Measurements from ENCODE around the gene SH2D7.

The SH2D7 gene

DNA sequence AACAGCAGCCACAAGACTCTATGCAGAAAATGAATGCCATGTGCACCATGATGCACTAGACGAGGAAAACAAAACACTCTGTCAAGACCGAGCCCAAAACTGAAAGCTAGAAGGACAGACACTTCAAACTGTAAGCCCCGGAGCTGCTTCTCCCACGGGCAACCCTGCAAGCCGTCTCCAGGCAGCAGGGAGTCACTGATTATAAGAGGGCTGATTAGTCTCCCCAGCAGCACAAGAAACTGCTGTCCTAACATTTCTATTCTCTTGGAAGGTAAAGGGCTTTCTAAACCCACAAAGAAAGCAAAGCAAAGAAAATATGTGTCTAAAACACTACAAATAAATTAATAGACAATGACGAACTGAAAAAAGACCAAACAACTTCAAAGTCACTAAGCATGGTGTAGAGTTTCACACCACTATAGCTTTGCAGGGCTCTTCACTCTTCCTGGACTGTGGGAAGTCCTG, 30.4 kb upstream of the SH2D7 start:
- ATAC-seq (peak; percentile 74), DNase-seq (no peak)

DNA sequence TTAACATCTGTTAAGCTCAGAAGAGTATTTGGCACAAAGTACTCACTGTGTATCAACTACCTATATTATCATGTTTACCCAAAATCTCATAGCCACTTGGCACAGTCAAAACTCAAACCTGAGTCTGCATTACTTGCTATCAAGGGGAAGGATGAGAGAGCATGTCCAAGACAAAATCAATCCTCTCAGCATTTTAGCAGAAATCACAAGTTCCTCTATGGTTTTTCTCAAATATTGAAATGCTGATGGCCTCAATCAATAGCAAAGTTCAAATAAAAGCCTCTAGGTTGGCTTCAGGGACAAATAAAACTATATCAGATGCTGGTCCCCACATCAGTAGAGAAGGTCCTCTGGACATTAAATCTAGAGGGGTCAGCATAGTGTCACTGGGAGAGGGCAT, 29.1 kb upstream of the SH2D7 start:
- ATAC-seq, result no peak
- no peak for DNase-seq

DNA sequence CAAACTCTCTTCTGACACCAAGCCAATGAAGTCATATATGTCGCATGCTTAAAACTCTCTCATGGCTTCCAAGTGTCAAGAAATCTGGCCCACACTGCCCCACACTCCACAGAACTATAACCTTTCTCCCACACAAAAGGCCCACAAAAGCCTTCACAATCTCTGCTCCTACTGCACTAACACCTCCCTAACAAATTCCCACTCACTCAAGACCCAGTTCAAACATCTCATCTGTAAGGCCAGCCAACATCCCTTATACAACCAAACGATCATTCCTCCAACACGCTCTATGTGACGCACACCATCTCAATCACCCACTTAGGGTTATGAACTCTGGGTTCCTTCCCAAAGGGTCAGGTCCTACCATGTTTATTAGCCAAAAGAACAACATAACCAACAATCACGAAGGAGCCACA, 28.4 kb upstream of the SH2D7 start:
- ATAC-seq (no peak), DNase-seq (no peak)

DNA sequence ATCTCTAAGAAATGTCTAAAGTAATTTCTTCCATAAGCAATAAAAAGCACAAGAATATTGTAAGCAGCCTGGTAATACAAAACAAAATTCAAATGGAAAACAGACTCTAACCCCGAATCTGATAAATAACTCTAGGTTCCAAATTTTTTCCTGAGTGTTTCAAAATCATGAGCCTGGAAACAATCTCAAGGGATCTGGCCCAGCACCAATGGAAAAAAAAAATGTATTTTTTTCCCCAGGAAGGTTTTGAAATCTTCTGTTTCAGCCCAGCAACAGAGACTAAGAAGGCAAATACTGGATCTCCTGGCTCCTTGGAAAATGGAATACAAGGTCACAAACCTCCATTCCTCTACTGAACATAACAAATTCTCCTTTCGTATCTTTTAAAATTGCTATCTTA, 27.8 kb upstream of the SH2D7 start:
- no peak for ATAC-seq
- DNase-seq, result no peak

DNA sequence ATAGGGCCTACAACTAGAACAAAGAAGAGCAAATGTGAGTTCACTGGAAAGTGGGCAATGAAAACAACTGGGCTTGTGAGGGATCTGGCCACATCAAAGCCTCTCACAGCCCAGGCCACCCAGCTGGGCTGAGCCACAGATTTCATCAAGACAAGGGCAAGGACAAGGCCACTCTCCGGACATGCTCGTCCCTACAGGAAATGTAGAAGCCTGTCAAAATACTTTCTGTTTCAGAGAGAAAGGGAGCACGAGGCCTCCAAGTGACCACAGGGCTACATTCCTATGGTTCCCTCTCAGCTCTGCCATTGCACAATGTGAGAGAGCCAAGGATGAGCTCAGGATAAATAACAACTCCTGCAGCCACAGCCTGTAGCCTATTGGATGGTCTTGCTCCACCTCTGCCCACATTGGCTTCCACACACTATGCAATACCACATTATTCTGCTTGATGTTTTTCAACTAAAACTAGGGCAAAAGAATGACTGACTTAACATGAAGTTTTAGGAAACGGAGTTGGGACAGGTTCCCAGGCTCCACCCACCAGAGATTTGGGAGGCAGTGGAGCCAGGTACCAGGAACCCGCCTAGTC, 27.0 kb upstream of the SH2D7 start:
- DNase-seq (peak; percentile 5), ATAC-seq (no peak)

DNA sequence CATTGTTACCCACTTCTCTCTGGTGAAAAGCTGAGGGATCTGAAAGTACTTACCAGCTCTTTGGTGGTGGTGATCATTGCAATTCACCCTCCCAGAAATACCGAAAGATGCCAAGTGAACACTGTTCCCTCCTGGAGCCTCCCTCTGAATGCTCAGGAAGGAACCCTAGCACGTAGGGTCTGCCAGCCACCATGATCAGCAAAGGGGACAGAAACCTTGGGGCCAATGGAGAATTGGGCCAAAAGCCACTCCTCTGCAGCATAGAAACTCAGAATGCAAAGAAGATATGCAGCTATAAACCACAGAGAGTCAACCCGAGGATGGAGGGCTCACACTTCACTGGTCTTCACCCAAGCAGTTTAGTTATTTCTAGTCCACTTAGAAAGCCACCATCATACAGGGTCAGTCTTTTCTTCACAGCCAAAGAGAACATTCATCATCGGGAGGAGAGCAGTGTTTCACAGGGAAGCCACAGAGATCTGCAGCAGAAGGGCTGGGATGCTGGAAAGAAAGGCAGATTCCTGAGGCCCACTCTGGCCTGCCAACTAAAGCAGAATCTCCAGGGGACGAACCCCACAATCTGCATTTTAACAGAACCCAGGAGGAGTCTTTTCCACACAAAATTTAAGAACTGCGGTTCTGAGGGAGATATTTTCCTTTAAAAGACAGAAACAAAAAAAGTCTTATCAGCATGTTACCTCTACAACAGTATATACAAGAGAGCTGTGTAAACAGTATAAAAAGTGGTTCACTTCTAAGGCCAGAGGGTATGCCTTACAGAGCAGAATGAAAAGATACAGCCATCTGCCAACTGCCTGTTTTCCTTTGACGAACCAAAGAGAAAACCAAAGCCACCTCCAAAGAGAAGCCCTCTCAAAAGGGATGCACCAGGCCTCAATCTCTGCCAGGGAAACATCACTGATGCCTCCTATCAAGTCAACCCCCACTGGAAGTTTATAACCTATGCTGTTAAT, 26.1 kb upstream of the SH2D7 start:
- ATAC-seq, result no peak
- DNase-seq, result no peak

DNA sequence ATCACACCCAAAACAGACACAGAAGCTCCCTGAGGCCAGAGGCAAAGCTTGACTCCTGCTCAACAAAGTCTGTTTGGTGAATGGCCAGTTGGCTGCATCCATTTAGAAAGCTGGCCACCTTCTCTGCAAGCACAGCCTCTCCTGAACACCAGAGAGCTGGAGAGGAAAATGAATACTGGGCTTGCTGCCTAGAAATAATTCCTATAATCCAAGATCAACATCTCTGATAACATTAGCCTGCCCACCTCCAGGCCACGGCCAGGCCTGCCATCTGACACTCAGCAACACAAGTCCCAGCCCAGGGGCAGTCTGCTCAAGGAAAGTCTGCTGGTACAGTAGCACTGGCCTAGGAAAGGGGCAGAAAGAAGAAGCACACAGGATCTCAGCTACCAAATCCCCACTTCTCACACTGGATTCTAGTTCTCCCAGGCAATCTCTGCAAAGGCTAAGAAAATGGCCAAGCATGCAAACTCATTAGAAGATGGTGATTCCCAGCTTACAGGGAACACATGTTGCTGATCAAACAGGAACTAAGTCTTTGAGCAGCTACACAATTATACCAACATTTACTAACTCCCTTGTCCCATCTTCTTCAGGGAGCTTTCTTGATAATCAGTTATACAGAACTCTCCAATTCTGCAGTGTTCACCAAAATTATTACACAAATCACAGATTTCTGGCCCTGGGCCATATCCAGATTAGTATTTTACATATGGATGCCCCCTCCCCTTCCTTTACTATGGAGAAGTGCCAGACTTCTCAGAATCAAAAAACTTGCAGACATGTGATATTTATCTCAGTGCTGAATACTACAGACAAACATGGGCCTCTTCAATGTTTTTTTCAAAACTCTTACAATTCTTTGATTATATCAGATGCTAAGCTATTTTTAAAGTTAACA, 24.8 kb upstream of the SH2D7 start:
- ATAC-seq, result no peak
- no peak for DNase-seq

DNA sequence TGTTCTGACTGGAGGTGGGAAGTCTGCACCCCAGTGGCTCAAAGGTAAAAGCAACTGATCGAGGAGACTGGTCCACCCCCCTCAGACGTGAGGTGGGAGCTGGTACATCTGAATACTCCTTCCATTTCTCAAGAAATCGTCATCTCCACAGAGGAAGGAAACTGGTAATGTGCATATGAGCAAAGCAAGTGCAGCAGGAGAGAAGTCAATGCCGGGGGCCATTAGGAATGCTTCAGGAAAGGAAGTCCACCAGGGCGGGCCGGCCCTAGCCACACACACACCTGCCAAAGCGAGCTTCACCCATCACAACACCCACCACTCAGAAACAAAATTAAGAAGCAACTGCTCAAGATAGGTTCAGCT, 23.3 kb upstream of the SH2D7 start:
- ATAC-seq (no peak), DNase-seq (no peak)

DNA sequence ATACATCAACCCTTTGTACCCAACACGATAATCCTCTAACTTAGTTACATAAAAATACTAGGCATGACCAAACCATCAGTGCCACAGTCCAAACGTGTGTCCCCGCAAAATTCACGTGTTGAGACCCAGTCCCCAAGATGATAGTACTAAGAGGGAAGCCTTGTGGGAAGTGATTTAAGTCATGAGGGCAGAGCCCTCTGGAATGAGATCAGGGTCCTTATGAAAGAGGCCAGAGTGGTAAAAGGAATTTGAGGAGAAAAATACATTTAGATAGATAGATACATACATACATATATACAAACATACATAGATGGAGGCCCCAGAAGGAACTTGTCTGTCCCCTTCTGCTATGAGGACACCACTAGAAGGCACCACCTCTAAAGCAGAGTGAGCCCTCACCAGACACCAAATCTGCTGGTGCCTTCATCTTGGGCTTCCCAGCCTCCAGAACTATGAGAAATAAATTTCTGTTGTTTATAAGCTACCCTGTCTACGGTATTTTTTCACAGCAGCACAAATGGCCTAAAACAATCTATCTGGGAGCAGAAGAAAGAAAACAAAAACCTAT, 22.8 kb upstream of the SH2D7 start:
- DNase-seq, result no peak
- ATAC-seq, result no peak

DNA sequence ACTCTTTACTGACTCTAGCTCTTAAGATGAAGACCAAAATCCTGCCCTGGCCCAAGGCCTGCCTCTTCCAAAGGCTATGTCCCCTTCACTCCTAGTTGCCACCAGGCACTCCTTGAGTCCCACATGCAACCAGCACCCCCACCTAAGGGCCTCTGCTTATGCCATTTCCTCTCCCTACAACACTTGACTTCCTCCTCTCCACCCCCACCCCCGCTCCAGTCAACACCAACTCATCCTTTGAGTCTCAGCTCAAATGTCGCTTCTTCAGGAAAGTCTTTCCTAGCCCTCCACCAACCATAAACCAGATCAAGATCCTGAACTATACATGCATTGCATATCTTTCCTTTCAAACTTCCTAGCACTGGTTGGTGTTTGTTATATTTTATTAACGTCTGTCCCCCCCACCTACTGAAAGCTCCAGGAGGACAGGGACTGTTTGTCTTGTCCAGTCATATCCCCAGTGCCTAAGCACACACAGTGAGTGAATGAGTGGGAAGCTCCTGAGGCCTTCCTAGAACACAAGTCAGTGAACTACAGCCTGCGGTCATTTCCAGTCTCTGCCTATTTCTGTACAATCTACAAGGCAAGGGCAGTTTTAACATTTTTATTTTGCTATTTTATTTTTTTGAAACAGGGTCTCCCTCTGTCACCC, 22.2 kb upstream of the SH2D7 start:
- DNase-seq (peak; percentile 58), ATAC-seq (peak; percentile 64)

DNA sequence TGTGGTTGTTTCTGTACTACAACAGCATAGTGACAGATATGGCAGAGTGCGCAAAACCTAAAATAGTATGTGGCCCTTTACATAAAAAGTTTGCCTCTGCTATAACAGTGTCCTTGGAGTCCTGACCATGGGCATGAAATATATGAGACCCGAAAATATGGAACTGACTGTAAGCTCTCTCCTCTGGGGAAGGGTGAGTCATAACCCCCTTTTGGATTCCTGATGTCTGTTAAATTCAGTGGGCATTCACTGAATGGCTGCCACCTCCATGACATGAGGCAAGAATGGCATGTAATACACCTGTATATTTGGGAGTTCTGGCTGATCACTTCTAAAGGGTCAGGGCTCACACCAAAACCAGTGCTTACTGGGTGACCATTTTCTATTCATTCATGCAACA, 21.0 kb upstream of the SH2D7 start:
- DNase-seq (no peak), ATAC-seq (no peak)

DNA sequence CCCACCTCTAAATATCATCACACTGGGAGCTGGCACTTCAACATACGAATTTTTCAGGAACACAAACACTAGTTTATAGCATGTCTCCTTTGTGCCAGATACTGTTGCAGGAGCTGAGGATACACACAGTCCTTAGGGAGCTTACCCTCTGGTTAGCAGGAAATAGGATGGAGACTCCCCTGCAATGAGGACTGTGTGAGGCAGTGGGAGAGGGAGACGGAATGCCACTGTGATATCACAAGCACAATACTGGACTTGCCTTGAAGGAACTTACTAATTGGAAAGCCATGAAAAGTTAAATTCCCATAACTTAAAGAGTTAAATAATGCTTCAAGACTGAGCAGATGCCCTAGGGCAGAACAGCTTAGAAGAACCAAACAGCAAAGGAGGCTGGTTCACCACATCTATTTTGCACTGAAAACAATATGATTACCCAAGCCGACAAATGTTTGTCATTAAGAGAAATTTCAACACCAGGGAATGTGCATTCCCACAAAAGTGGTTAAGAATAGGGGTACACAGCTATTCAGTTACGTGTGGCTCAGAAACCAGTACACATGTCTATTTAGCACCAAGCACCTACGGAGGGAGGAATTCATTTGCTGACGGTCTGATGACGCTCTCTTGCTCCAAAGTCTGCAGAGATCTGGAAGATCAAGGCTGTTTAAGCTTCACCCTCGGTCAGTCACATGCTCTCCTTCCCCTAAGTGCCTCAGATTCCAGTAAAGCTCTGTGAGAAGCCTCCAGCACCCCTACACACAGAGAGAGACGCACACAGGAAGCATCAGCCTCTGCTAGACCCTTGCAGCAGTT, 20.1 kb upstream of the SH2D7 start:
- no peak for ATAC-seq
- DNase-seq, result no peak

DNA sequence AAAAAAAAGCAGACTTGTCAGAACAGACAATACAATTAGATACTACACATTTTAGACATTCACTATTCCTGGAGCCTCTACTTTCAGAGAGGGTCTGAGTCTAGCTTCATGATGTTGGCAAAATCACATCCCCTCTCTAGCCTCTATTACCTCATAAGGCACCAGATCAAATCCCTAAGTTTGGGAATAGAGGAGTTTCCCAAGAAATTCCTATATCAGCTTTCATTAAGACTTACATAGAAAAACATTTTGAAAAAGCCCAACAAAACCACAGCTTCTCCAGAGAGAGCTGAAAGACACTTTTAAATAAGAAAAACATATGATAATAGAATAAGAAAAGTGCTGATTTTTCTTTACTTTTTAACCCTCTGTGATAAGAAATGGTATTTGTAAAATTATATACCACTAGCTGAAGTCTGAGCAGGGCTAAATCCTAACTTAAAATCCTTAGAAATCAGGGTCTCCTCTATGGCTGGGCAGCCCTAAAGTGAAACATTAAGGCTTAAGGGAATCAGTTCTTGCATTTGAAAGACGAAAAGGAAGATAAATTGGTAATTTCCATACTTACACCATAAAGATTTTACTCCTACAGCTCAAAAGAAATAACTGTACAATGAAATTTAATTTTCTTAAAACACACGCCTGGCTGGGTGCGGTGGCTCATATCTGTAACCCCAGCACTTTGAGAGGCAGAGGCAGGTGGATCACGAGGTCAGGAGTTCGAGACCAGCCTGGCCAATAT, 19.1 kb upstream of the SH2D7 start:
- DNase-seq (no peak), ATAC-seq (no peak)

DNA sequence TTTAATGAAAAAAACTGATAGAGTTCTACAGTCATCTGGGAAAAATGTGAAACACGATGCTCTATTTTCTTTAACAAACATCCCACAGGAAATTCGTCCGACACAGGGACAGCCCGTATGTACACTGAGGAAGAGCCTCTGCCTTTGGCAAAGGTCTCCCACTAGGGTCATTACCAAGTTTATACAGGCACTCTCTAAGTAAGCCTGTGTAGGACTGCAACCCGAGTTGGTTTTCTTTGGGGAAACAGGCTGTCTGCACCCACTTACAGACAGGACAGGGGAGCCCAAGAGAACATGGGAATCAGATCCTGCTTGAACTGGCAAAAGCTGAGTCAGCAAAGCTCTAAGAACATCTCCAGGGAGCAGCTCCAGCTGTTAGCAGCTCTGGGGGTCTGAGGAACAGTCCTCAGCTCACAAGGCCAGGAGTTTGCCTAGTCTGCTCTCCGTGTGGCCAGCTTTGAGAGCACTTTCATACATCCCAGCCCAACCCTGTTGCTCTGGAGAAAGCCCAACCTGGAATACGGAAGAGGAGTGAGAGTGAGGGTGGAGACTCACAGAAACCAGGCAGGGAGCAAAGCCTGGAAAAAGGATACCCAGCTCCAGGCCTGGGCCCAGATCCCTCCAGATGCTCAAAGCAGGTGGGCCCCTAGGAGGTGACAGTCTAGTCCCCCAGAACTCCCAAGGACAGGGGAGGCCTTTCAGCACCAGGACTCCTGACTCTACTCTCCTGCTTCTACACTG, 16.7 kb upstream of the SH2D7 start:
- no peak for DNase-seq
- ATAC-seq, result no peak

DNA sequence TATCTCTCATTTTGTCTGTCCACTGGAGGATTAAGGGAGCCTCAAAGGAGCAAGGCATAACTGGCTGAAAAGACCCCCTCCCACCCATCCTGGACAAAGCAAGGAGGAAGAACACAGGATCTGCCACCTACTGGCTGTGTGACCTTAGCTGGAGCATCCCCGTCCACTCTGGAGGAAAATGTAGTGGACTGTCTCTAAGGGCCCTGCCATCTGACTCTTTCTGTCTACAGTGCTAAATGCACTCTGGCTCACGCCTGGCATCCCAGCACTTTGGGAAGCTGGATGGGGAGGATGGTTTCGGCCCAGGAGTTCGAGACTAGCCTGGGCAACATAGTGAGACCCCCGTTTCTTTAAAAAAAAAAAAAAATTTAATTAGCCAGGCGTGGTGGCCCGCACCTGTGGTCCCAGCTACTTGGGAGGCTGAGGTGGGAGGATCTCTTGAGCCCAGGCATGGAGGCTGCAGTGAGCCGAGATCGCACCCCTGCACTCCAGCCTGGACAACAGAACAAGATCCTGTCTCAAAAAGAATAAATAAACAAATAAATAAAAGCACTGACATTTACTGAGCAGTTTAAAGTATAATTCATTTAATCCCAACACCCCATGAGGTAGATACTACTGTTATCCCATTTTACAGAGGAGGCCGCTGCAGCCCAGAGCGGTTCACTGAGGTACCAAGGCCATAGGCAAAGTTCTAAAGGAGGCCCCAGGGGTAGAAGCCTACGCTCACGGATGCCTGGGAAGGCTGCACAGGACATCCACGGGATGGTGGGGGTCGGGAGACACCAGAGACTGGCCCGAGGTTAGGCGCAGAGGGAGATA, 15.9 kb upstream of the SH2D7 start:
- DNase-seq (no peak), ATAC-seq (peak; percentile 16)

DNA sequence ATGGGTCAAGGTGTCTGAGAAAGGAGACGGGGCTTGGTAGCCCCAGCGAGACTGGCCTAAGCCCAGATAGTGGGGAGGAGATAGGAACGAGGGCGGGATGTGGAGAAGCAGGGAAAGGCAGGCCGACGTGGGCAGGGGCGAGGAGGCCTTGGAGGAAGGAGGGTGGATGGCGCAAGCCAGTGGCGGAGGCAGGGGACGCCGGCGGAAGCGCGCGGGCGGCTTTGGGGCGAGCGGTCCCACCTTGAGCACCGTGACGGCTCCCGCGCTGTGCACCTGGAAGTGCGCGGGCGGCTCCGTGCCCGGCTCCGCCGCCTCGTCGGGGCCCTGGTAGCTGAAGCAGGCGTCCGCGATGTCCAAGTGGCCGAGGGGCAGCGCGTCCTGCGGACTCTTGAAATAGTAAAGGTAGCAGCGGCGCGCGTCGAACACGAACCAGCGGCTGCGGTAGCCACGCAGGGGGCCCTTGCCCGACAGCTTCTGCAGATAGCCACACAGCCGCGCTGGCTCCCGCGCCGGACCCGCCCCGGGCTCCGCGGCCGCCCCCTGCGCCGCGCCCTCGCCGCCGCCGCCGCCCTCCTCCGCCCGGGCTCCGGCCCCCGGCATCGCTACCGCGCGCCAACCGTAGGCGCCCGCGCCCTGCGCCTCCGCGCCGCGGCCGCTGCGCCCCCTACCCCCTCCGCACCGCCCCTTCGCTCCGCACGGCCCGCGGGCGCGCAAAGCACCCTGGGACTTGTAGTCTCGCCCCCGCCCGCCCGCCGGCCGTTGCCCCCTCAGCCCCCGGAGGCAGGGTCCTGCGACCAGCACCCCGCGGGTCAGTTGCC, 15.1 kb upstream of the SH2D7 start, which contains the start of gene TBC1D2B:
Gene TBC1D2B (minus strand): TSS at position 659 of the 818 bp plus-strand sequence. CDS start 59 bp downstream, at position 600.
- ATAC-seq, result peak; percentile 81
- peak; percentile 80 for DNase-seq

DNA sequence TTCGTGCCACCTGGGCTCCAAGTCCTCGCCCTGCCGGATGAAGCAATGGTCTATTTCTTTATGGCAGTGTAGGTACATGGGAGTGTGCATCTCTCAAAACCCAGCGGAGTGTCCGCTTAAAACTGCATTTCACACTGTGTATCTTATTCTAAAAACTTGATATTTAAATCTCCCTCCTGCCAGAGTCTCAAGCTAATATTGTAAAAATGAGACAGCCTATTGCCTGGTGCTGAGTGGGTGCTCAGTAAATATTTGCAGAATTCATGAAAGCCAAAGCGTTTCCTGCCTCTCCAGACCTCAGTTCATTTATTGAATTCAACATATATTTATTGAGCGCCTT, 14.5 kb upstream of the SH2D7 start:
- ATAC-seq, result no peak
- no peak for DNase-seq

Measured in stimulated activated naive CD8-positive, alpha-beta T cell treated with anti-CD3 and anti-CD28 coated beads, Interleukin-15, Interleukin-2, amounts not matched to agents 100 U/mL and 50 U/mL, for 24 hours (primary cell).